HUES6 (cell line): ENCODE data around the gene RTL1.

Experiments used
- H3K27ac ChIP-seq: 2 replicates; pipeline ENCODE4 v1.7.0; 2013; ENCODE audit warnings: low read depth, mild to moderate bottlenecking, low read length, inconsistent platforms
- H3K27me3 ChIP-seq: 2 replicates; pipeline ENCODE4 v1.6.1; 2013; ENCODE audit warnings: low read length; ENCODE audit not compliant: control insufficient read depth, insufficient read depth
- H3K36me3 ChIP-seq: 2 replicates; pipeline ENCODE4 v1.6.1; 2013; ENCODE audit warnings: low read length; ENCODE audit not compliant: control insufficient read depth, insufficient read depth
- H3K4me1 ChIP-seq: 2 replicates; pipeline ENCODE4 v1.6.1; 2013; ENCODE audit warnings: low read length; ENCODE audit not compliant: control insufficient read depth, insufficient read depth
- H3K4me3 ChIP-seq: 2 replicates; pipeline ENCODE4 v1.5.1; 2013; ENCODE audit warnings: low read depth, low read length
- H3K9ac ChIP-seq: one replicate; pipeline ENCODE4 v1.6.1; 2013; ENCODE audit warnings: mild to moderate bottlenecking, low read length
- H3K9me3 ChIP-seq: 2 replicates; pipeline ENCODE4 v1.6.1; 2013; ENCODE audit warnings: low read depth, low read length; ENCODE audit not compliant: control insufficient read depth, insufficient read depth

RTL1 gene

DNA sequence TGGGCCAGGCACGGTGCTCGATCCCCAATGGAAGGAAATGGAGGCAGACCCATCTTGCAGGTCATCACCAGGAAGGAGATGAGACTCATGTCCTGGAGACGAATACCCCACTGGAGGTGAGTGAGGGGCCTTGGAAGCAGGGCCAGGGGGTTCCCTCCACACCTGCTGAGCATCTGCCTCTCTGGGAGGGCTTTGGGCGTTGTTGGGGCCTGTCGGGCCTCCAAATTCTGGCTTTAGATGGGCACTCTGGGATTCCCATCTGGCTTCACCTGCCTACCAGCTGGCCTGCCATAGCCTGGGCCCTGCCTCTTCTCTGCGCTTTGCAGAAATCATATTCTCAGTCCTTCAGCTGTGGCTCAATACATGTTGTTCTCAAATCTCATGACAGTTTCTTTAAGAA, 13.9 kb downstream of the RTL1 start:
- Histone ChIP-seq H3K9ac (no peak overlapping the region), H3K4me1 (no peaks in the 10 kb centered on the region), H3K9me3 (no peaks in the 10 kb centered on the region), H3K27me3 (no peaks in the 10 kb centered on the region), H3K27ac (no peak overlapping the region), H3K36me3 (peaks cover 18% of the 10 kb centered on the region), H3K4me3 (no peak overlapping the region)

DNA sequence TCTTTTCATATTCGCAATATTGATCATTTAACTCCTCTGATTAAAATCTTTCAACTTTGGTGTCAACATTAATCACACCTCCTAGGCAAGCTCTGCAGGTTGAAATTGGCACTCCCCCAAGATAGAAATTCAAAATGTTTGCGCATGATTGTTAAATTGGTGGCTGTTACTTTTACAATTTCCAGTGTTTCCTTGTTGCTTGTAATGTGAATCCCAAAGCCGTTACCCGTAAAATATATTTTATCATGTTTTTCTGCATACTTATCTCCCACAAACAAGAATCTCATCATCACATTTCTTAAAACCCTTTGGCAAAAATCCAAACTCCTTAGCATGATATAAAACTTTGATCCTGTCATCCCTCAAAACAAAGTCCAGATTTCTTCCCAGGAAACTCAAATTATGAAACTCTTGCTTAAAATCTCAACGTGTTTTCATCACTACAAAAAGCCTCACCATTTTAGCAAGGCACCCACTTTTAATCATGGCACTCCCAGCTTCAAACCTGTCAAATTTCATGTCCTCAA, 14.7 kb downstream of the RTL1 start:
- H3K4me3 ChIP-seq: no peak overlapping the region
- no peaks in the 10 kb centered on the region for H3K27me3 ChIP-seq
- H3K27ac ChIP-seq: no peak overlapping the region
- no peak overlapping the region for H3K9ac ChIP-seq
- no peaks in the 10 kb centered on the region for H3K4me1 ChIP-seq
- no peaks in the 10 kb centered on the region; the same call in 1 of the 2 replicates for H3K9me3 ChIP-seq
- H3K36me3 ChIP-seq: peaks cover 23% of the 10 kb centered on the region

DNA sequence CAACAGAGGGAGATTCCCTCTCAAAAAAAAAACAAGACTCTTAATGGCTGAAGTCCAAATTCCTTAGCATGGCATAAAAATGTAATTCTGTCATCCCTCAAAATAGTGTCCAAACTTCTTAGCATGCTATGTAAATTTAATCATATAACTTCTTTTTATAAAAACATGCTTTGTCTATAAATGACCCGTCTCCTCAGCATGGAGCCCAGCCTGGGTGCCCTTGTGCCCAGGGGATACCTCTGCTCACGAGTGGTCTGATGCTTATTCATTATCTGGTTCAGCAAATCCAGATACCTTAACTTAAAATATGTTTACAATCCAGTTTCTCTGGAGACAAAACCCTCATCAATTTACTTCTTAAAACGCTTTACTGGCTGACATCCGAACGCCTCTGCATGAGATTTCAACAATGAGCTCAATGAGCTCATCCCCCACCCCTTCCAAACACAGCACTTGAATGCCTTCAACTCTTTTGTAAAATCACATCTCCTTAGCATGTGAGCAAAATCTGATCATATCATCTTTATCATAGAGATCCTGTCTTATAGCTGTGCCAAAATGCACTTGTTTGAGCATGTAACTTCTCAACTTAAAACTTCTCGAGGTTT, 15.7 kb downstream of the RTL1 start:
- Histone ChIP-seq H3K27me3 (no peaks in the 10 kb centered on the region), H3K9ac (no peak overlapping the region), H3K9me3 (peaks cover 8% of the 10 kb centered on the region; the same call in 1 of the 2 replicates), H3K4me3 (no peak overlapping the region), H3K27ac (no peak overlapping the region), H3K36me3 (peaks cover 26% of the 10 kb centered on the region), H3K4me1 (no peaks in the 10 kb centered on the region)

DNA sequence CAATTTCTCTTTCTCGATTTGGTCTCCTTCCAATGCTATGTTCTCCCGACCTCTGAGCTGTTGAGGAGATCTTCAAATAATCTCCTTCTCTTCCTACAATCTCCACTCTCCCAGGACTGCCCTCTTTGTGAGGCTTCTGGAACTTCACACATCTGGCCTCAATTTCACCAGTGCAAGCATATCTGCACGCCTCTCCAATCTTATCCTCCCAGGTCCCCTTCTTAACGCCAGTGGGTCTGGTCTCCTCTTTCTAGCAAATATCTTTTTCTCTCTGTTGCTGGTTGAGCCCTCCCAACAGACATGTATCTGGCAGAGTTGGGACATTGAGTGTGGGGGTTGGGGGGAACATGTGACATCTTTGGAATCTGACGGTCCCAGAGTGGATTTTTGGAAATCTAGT, 17.9 kb downstream of the RTL1 start:
- H3K4me1 ChIP-seq: no peaks in the 10 kb centered on the region
- H3K4me3 ChIP-seq: no peak overlapping the region
- H3K9ac ChIP-seq: no peak overlapping the region
- peaks cover 37% of the 10 kb centered on the region for H3K36me3 ChIP-seq
- H3K9me3 ChIP-seq: peaks cover 23% of the 10 kb centered on the region
- no peak overlapping the region for H3K27ac ChIP-seq
- no peaks in the 10 kb centered on the region for H3K27me3 ChIP-seq

DNA sequence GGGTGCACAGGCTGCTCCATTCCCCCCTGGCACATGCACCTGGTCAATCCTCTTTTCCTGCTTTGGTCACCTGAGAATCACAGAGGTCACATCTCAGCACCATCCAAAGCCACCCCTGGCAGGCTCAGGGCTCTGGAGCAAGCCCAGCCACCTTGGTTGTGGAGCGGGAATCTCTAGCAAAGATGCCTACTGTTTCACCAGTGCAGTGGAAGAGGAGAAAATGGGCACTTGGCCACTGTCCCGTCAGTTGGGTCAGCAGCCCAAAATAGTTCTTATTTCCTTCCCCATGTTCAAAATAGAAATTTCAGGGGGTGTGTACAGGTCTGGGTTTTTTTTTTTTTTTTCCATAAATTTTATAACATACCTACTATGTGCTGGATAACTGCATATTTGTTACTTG, 18.3 kb downstream of the RTL1 start:
- H3K4me1 ChIP-seq: no peaks in the 10 kb centered on the region
- H3K9ac ChIP-seq: no peak overlapping the region
- H3K4me3 ChIP-seq: no peak overlapping the region
- peaks cover 23% of the 10 kb centered on the region for H3K9me3 ChIP-seq
- no peaks in the 10 kb centered on the region for H3K27me3 ChIP-seq
- no peak overlapping the region for H3K27ac ChIP-seq
- H3K36me3 ChIP-seq: peaks cover 39% of the 10 kb centered on the region

DNA sequence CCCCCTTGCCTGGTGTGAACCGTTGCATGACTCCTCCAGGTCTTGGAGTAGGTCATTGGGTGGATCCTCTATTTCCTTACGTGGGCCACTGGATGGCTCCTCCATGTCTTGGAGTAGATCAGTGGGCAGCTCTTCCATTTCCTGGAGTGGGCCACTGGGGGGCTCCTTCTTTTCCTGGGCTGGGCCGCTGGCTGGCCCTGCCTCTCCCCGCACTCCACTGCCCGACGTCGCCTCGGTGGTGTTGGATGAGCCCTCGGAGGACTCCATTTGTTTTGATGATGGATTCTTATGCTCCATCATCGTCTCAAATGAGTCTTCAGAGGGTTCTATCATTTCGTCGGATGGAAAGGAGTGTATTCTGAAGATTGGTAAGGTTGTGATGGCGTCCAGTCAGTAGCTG, 19.1 kb downstream of the RTL1 start:
- Histone ChIP-seq H3K9ac (no peak overlapping the region), H3K4me1 (no peaks in the 10 kb centered on the region), H3K9me3 (peaks cover 23% of the 10 kb centered on the region), H3K27me3 (no peaks in the 10 kb centered on the region), H3K36me3 (peaks cover 35% of the 10 kb centered on the region), H3K4me3 (no peak overlapping the region), H3K27ac (no peak overlapping the region)

DNA sequence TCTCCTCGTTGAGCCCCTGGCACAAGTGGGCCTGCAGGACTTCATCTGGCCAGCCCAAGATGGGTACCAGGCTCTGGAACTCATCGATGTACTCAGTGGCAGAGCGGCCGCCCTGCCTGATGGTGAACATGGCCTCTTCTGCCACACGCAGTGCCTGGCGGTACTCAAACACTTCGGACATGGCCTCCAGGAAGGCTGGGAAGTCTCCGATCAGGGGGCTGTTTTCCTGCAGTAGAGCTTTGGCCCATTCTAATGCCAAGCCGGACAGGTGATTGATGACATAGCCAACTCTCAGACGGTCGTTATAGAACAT, 19.8 kb downstream of the RTL1 start:
- Histone ChIP-seq H3K4me1 (no peaks in the 10 kb centered on the region), H3K9ac (no peak overlapping the region), H3K27ac (no peak overlapping the region), H3K36me3 (peaks cover 30% of the 10 kb centered on the region), H3K4me3 (no peak overlapping the region), H3K27me3 (no peaks in the 10 kb centered on the region), H3K9me3 (peaks cover 23% of the 10 kb centered on the region)

DNA sequence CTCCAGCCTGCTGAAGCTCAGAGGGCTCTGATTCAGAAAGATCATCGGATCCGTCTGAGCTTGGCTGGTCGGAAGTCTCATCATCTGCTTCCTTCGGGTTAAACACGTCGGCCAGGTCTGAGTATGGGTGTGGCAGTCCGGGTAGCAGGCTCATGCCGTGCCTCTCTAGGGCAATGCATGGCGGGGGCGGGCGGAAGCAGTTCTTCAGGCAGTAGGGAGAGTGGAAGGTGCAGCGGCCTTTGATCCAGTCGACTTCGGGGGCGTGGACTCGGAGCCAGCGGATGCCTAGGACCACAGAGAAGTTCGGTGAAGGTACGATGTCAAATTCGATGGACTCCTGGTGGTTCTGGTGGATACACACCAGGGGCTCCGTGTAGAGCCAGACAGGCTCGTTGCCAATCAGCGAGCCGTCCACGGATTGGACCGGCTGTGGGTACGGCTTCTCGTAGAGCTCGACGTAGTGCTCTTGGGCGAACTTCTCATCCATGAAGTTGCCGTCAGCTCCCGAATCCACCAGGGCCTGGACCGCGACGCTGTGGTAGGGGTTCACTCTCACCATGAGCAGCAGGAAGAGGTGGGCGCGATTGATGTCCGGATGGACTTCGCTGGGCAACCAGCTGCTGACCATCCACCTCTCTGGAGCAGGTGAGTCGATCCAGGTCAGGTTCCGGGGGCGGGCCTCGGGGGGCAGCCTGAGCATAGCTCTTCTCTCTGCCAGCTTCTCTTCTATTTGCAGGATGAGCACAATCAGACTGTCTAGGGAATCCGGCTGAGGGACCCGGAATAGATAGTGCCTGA, 20.3 kb downstream of the RTL1 start:
- peaks cover 30% of the 10 kb centered on the region for H3K36me3 ChIP-seq
- no peak overlapping the region for H3K4me3 ChIP-seq
- H3K4me1 ChIP-seq: no peaks in the 10 kb centered on the region
- no peak overlapping the region for H3K27ac ChIP-seq
- no peak overlapping the region for H3K9ac ChIP-seq
- H3K27me3 ChIP-seq: no peaks in the 10 kb centered on the region
- peaks cover 23% of the 10 kb centered on the region for H3K9me3 ChIP-seq

DNA sequence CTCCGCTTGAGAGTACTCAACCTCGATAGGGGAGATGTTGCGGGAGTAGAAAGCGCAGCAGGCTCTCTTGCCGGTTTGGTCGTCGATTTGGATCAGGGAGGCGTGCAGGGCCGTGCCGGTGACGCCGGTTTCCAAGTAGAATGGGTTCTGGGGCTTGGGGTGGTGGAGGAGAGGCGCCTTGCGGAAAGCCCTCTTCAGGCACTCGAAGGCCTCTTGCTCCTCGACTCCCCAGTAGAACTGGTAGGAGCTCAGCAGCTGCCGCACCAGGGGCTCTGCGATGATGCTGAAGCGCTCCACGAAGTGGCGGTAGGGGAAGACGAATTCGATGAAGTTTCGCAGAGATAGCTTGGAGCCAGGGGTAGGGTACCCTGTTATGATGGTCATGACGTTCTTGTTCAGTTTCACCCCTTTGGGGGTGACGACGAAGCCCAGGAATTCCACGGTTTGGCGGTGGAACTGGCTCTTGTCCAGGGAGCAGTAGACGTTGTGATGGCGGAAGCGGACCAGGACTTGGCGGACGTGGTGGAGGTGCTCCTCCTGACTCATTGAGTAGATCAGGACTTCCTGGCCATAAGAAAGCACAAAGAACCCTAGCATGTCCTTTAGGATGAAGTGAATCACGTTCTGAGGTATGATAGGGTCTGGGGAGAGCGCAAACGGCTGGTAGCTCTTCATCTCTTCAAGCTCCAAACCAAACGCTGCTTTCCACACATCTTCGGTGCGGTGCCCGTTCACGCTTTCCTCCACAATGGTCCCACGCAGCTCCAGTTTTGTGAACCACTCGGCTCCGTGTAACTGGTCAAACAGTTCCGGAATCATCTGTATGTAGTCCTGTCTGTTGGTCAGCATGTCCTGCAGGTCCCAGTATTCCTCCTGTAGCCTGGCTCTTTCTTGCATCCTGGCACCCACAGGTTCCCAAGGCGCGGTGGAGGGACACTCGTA, 21.2 kb downstream of the RTL1 start:
- no peak overlapping the region for H3K9ac ChIP-seq
- peaks cover 30% of the 10 kb centered on the region for H3K36me3 ChIP-seq
- peaks cover 23% of the 10 kb centered on the region for H3K9me3 ChIP-seq
- H3K4me3 ChIP-seq: no peak overlapping the region
- no peak overlapping the region for H3K27ac ChIP-seq
- no peaks in the 10 kb centered on the region for H3K27me3 ChIP-seq
- no peaks in the 10 kb centered on the region for H3K4me1 ChIP-seq

DNA sequence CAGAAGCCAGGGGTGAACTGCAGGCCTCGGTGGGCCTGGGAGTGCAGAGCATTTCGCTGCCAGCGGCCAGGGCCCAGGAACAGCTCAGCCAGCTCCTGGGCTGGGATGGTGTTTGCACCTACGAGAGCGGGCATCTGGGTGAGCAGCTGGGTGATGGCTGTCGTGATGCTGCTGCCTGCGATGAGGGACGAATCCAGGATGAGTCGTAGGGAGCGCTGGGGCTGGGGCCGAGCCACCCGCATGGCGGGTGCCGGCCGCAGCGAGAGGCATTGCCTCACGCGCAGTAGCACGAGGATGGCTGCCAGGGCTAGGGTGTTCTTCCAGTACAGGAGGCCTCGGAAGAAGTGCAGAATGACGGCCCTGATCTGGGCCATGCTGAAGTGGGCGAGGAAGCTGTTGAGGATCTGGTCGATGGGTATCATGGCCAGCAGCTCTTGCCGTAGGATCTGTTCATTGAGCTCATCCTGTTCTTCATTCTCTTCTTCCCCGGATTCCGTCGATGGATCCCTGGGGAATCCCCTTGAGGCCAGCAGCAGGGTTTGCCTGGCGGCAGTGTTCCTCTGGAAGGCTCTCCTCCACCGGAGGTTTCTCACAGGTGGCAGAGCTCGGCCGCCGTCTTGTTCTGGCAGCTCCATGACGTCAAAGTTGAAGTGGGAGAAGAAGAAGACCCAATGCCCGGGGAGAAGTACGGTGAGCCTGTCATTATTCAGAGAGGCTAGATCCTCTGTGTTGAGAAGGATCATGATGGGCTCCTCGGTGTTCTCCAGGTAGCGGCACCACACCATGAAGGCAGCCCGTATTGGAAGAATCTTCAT, 22.1 kb downstream of the RTL1 start:
- Histone ChIP-seq H3K9ac (no peak overlapping the region), H3K4me1 (no peaks in the 10 kb centered on the region), H3K9me3 (peaks cover 23% of the 10 kb centered on the region)

More for the DNA sequence above, 22.1 kb downstream of the RTL1 start:
- Histone ChIP-seq H3K27ac (no peak overlapping the region), H3K27me3 (no peaks in the 10 kb centered on the region), H3K4me3 (no peak overlapping the region), H3K36me3 (peaks cover 30% of the 10 kb centered on the region)
